GM19452 (cell line): ENCODE measurements around the gene TH.

Experiments used
- ATAC-seq: cut with Tn5 transposase; IDR thresholded peaks from one replicate; pipeline ENCODE4 v1.9.1; 2021; ENCODE audit not compliant: unreplicated experiment

Gene TH

DNA sequence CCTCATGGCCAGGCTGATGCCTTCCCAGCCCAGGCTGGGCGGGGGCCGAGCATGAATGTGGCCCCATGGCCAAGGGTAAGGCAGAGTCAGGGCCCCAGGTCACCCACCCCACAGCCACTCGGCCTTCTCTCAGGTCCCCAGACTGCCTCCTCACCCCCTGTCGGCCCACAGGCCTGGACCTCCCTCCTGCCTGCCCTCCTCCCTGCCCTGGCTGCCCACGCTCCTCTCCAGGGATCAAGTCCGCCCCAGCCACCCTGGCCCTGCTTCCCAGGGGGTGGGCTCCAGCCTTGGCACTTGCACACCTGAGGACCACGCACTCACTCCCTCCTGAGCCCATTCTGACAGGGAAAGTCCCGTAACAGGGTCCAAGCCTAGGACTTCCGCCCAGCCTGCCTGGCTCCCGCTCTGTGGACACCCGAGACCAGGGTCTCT is 37.8 kb upstream of the TH start:
- ATAC-seq = no peak

DNA sequence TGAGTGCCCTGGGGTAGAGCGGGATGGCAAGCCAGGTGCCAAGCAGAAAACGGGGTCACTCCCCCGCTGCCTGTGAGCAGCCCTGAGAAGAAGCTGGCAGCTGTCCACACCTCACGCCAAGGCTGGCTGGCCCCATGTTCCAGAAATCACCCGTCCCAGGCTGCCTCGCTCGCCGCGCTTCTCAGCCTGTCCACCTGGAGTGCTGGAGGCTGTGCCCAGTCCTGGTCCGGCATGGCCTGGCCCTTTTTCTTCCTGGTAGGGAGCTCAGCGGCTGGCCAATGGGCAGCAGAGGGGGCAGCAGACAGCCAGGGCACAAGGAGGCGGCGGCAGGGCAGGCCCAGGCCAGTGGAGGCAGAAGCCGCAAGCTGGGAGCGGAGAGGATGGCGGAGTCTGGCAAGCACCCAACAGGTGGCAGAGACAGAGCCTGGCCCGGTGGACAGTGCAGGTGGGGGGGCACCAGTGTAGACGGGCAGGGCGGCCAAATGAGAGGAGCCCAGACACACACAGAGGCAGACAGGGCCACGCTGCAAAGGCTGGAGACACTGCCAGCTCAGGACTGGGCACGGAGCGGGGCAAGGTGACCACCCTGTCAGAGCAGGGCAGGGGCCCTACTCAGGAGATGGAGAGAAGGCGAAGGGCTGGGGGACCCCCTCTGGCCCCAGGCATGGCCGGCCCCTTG is 37.2 kb upstream of the TH start:
- no peak for ATAC-seq

GRCh38 chr11:2207773-2208621 is 36.4 kb upstream of the TH start:
- no peak for ATAC-seq

- no peak for ATAC-seq
These were observed 35.6 kb upstream of the TH start for GRCh38 chr11:2207212-2207611.

- ATAC-seq = no peak
These were observed 34.5 kb upstream of the TH start for GRCh38 chr11:2205981-2206690.

DNA sequence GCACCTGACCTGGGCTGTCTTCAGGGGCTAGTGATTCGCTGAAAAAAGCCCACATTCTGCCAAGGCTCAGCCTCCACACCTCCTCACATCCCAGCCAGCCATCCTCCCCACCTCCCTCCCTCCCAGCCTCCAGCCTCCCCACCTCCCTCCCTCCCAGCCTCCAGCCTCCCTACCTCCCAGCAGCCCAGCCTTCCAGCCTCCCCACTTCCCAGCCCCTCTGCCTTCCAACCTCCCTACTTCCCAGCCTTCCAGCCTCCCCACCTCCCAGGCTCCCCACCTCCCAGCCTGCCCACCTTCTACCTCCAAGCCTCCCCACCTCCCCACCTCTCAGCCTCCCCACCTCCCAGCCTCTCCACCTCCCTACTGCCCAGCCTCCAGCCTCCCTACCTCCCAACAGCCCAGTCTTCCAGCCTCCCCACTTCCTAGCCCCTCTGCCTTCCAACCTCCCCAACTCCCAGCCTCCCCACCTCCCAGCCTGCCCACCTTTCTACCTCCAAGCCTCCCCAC is 33.7 kb upstream of the TH start:
- no peak for ATAC-seq

DNA sequence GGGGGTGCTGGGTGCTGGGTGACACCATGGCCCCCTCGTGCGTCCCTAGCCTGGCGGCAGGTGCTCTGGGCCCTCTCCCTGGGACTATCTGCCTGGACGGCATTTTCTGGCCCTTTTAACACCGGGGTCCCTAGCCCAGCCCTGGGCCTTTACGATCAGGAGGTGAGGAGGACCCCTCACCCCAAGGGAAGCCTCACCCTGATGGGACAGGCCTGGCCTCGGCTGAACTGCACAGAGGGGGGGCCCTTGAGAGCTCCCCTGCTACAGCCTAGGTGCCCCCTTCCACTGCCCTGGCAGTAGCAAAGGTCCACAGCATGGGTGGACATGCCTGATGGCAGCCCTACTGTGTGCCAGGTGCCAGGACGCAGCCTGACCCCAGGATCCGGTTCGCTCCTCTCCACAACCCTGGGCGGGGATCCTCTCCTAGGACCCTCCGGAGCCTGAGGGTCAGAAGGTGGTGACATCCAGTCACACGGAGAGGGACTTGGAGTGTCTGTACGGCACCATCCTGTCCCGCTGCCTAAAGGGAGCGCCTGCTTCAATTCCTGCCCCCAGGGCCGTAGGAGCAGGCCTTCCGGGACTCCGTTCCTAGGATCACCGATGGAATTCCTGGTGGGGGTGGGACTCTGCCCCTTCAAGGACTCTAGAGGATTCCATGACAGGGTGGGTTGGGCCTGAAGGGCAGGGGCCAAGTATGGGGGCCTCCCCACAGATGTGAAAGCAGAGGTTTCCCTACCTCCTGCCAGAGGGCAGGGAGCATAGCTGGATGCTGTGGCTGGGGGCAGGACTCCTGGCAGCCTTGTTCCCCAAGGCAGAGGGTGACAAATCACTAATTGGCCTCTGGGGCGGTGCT is 33.0 kb upstream of the TH start:
- no peak for ATAC-seq

DNA sequence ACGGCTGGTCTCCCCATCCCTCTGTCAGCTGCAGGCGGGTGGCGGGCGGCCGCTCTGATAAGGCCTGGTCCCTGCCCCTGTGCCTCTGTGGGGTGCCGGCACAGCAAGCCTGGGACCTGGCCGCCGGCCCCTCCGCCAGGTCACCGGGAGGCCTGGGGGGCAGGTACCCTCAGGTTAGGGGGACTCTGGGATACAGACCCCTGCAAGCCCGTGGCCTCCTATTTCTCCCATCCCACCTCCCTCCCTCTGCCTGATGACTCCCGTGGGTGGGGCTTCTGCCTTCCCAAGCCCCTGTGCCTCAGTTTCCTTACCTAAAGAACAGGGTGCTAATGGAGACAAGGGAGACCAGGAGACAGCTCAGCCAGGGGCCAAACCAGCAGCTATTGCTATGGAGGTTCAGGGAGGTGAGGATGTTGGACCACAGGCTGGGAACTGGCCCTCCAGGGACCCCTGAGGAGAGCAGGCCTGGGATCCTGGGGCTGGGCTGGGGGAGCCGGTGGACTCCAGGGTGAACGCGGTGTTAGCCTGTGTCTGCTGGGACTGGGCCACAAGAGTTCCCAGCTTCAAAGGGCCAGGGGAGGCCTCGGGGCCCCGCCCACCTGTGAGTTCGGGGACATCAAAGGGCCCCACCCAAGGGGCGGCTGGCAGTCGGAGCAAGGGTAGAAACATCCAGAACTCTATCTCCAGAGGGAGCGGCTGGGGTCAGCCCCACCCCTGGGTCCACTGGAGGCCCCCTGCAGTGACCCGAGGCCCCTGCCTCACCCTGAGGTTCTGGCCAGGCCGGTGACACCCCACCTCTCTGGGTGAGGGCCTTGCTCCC is 32.0 kb upstream of the TH start:
- no peak for ATAC-seq

GRCh38 chr11:2202900-2203439 is 31.4 kb upstream of the TH start:
- no peak for ATAC-seq

- ATAC-seq = no peak
These were observed 30.7 kb upstream of the TH start for GRCh38 chr11:2202071-2202899.

GRCh38 chr11:2201542-2201941 is 29.9 kb upstream of the TH start:
- ATAC-seq = no peak

DNA sequence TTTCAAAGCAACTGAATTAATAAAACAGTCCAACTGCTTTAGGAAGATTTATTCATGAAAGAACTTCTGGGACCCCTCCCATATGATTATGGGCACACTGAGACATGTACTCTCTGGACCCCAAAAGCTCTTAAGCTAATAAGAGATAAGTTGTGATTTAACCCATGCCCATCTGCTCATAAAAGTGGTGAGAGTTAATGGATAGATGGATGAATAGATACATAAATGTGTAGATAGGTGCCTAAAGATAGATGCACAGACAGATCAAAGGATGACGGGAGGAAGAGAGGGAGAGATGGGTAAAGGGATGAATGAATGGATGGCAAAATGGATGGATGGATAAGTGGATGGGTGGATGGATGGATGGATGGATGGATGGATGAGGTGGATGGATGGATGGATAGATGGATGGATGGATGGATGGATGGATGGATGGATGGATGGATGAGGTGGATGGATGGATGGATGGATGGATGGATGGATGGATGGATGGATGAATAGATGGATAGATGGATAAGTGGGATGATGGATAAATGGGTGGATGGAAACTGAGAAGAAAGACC is 29.4 kb upstream of the TH start:
- ATAC-seq = no peak

GRCh38 chr11:2200536-2200935 is 28.9 kb upstream of the TH start:
- ATAC-seq = no peak

DNA sequence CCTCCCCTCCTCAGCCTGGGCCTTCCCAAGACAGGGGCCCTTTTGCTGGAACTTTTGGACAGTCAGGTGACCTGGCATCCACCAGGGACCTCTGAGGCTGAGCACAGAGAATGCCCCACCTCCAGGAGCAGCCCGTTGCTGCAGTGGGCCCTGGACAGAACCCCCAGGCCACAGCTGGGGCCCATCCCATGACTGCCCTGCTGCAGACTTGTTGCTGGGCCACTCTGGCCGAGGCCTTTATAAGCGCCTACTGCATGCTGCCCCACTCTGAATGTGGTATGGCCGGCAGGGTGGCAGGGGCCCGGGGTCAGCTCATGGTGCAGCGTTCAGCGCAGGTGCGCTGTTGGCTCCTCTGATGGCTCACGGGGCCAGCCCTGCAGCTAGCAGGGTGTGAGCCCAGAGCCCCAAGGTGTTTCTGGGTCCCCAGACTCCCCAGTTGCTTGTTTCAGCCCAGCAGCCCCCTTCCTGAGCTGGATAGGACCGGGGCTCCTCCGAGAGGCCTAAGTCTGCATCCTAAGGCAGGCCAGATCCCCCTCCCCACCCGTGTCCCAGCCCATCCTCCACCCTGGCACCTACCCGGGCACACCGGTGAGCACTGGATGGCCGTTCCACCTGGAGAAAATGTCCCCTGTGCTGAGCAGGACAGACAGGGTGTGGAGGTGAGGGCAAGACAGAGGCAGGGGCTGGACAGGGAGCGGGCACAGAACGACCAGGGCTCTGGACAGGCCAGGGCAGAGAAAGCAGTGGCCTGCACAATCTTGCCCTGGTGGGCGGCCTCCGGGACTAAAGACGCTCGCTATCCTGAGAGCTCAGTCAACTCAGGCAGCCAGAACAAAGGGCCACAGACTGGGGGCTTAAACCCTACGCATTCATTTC is 28.1 kb upstream of the TH start:
- no peak for ATAC-seq

GRCh38 chr11:2198621-2199365 is 27.2 kb upstream of the TH start:
- no peak for ATAC-seq

DNA sequence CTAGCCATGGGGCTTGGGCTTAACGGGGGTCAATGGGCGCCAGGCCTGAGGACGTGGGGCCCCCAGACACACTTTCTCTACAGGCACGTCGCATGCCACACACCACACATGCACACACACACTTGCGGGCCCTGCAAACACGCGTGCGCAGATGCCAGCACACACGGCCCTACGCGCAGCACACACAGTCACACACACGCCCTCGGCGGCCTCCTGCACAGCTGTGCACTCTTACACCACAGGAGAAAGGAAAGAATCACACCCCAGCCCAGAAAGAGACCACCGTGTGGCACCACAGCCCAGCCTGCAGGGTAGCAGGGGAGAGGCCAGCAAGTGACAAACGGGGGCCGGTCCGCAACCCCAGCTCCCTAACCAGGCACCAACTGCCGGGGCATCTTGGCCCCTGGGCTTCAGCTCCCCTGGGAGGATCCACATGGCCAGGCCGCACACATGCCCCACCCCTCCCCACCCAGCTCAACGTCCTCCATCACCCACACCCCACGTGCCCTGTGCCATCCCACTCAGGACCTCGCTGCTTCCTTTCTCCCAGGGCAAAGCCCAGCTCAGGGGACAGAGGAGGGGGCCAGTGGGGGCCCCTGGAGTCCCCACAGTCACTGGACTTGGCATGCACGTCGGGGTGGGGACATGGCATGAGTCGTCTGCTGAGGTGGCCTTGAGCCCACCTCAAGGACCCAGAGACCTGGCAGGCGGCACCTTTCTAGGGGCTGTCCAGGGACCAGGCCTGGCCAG is 26.3 kb upstream of the TH start:
- no peak for ATAC-seq
